SKM-1 treated with dmso at 0.1 percent for 144 hours (cell line): ENCODE measurements around the gene FOXN1.
"Not testable (repeated sequence)": the region's sequence is repeated elsewhere in the genome, so short reads cannot be mapped to it uniquely, and the experiment has no call there.

Source experiments
- DNase-seq: peaks from one replicate; lab custom pipeline; 2025; ENCODE audit not compliant: unreplicated experiment; lab: John Stamatoyannopoulos, UW

The FOXN1 gene

DNA sequence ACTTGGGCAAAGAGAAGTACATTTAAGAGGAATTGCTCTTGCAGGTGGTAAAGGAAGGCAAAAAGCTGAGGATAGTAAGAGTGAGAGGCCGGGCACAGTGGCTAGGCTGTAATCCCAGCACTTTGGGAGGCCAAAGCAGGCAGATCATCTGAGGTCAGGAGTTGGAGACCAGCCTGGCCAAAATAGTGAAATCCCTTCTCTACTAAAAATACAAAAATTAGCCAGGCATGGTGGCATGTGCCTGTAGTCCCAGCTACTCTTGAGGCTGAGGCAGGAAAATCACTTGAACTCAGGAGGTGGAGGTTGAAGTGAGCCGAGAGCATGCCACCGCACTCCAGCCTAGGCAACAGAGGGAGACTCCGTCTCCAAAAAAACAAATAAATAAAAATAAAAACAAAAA lies 16.1 kb downstream of the FOXN1 start:
- not testable (repeated sequence) for DNase-seq

DNA sequence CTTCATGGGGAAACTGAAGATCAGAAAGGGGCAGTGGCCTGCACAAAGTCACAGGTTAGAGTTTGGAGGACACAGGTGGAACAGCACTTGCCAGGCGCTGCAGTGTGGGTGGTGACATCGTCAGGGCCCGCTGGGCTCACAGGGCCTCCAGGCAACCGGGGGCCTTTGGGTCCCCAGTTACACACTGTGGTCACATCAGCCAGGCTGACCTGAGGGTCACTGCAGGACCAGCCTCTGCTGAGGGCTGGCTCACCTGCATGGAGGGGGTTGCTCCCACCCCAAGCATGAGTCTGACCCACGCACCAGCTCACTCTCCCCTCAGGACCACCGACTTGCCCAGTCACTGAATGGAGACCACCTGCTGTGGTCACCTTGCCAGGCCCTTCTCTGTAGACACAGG lies 17.0 kb downstream of the FOXN1 start:
- no peak for DNase-seq

DNA sequence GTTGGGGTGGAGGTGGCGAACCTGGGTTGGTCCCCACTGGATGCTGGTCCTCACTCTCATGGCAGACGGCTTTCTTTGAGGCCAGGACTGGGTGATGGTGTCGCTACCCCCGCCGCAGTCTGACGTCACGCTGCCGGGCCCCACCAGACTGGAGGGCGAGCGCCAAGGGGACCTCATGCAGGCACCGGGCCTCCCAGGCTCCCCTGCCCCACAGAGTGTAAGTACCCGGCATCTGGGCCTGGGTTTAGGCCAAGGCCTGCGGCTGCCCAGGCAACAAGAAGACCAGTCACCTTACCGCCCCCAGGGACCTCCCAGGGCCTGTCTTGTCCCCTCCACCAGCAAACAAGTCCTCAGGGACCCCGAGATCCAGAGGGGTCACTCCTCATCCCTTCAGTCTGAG lies 17.7 kb downstream of the FOXN1 start:
- DNase-seq = no peak

DNA sequence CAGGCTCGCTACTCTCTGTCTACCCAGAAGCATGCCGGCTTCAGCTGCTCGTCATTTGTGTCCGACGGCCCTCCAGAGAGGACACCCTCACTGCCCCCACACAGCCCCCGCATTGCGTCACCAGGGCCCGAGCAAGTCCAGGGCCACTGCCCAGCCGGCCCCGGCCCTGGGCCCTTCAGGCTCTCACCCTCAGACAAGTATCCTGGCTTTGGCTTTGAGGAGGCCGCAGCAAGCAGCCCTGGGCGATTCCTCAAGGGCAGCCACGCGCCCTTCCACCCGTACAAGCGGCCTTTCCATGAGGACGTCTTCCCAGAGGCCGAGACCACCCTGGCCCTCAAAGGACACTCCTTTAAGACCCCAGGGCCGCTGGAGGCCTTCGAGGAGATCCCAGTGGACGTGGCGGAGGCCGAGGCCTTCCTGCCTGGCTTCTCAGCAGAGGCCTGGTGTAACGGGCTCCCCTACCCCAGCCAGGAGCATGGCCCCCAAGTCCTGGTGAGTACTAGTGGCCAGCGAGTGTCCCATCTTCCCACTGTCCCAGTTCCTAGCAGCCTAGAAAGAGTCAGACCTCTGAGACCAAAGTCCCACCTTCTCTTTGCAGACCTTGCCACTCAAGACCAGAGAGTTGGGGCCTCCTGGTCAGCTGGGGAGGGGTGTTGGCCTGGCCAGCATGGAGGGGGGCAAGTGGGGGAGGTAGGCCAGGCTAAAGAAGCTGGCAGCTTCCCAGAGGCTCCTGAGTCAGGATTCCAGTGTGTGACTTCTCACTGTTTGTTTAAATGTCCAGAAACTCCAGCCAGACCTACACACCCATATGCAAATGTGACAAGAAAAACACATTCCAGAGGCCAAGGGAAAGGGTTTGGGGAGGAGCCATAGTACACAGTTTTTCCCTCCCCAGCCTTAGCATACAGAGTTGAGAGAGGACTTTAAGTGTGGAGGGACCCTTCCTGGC lies 18.6 kb downstream of the FOXN1 start:
- no peak for DNase-seq

DNA sequence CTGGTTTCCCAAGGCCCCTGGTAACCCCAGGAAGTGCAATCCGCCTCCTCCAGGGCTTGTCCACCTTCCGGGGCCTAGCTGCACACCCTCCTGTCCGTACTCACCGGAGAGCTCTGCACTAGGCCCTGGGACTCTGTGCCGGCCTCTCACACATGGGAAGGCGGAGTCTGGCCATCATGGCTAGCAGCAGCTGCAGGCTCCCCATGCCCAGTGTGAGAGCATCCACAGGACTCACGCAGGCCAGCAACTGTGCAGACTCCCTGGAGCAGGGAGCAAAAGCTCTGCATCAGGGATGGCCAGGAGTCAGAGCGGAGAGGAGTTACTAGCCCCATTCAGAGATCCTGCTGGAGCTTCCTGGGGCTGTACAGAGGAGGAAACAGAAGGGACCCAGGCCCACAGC lies 20.2 kb downstream of the FOXN1 start:
- DNase-seq = no peak

DNA sequence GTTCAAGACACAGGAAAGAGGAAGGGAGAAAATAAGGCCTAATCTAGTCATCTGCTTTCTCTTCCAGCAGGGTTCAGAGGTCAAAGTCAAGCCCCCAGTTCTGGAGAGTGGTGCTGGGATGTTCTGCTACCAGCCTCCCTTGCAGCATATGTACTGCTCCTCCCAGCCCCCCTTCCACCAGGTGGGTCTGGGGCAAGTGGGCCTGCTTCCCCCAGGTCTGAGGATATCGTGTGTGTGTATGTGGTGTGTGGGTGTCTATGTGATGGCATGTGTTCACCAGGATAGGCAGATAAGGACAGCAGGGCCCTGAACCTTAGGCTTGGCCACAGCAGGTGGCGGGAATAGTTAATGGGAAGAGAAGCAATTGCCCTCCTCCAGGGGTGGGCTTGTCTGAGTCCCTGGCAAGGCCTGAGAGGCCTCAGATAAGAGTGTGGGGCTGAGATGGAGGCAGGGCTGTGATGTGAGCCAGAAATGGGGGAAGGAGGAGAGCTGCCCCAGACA lies 21.1 kb downstream of the FOXN1 start:
- DNase-seq = no peak

DNA sequence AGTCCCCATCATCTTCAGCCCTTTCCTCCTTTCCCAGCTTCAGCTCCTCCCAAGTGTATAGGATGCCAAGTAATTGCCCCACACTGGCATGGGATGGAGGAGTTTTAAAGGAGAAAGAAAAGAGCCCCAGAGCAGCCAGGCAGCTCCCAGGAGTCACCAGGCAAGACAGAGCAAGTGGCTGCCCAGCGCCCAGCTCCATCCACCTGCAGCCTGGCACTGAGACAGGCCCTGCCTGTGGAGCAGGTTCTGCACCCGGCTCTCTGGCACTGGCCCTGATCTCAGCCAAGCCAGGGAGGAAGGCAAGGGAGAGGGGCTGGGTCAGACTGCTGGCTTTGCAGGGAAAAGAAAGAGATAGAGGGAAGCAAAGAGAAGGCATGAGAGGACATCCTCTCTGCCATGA lies 21.7 kb downstream of the FOXN1 start:
- DNase-seq = no peak

DNA sequence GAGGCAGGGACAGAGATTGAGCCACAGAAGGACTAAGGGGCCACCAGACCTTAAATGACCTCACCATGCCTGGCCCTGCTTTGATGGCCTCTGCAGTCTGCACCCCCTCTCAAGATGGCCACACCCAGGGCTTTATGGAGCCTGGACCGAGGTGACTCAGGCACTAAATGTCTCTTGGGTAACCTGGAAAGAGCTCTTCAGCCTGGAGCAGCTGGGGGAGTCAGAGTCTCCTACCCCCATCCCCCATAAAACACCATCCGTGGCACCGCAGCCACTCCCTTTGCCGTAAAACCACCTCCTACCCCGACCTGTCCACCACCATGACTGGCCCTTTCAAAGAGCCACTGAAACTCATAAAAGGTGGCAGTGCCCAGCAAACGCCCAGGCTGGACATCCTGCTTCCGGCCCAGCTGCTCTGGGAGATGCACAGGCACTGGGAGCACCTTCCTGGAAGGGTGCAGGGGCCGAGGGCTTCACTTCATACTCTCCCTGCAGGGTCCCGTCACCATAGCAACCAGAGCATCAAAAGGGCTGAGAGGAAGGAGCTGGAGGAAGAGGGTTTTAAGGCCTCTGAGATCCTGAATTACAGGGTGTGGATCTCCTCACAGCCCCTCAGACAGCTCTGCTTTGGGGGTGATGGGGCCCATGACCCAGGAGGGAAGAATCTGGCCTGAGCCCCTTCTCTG lies 22.3 kb downstream of the FOXN1 start:
- no peak for DNase-seq

DNA sequence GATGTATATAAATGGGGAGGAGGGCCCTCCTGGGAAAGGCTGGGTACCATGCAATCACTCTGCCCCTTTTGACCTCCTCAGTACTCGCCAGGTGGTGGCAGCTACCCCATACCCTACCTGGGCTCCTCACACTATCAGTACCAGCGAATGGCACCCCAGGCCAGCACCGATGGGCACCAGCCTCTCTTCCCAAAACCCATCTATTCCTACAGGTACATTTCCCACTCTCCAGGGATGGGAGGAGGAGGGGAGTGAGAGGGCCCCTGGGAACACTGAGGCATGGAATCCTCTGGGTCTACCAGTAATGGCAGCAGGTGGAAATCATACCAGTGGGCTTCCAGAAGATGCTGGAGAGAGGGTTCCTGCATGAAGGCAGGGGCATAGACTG lies 22.9 kb downstream of the FOXN1 start:
- DNase-seq = no peak

DNA sequence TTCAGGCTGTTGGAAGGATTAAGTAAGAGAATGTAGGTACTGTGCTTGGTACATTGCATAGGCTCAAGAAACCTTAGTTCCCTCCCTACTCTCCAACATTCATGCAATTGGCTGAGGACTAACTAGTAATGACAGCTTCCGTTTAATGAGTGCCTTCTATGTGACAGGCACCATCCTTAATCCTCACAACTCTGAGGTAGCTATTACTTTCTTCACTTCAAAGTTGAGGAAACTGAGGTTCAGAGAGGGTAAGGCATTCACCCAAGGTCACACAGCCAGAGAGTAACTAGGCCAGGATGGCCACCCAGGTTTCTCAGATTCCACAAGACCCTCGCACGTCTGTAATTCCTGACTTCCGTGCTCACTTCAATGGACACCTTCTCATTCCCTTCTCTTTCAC lies 24.1 kb downstream of the FOXN1 start:
- DNase-seq = no peak

DNA sequence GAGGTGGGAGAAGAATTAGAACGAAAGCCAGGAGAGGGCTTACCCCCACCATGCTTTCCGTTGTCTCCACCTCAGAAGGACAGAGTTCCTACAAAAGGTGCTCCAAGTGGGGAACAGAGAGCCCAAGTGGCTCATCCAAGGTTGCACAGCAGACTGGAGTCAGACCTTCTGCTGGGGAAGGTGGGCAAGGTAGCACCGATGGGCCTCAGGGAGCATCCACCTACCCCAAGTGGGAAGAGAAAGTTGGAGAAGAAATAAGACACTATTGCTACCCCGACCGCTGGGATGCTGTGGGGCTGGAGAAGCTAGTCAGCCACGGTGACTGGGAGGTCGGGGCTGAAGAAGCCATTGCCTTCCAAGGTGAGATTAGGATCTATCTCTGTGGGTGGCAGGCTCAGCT lies 24.8 kb downstream of the FOXN1 start:
- DNase-seq = no peak

DNA sequence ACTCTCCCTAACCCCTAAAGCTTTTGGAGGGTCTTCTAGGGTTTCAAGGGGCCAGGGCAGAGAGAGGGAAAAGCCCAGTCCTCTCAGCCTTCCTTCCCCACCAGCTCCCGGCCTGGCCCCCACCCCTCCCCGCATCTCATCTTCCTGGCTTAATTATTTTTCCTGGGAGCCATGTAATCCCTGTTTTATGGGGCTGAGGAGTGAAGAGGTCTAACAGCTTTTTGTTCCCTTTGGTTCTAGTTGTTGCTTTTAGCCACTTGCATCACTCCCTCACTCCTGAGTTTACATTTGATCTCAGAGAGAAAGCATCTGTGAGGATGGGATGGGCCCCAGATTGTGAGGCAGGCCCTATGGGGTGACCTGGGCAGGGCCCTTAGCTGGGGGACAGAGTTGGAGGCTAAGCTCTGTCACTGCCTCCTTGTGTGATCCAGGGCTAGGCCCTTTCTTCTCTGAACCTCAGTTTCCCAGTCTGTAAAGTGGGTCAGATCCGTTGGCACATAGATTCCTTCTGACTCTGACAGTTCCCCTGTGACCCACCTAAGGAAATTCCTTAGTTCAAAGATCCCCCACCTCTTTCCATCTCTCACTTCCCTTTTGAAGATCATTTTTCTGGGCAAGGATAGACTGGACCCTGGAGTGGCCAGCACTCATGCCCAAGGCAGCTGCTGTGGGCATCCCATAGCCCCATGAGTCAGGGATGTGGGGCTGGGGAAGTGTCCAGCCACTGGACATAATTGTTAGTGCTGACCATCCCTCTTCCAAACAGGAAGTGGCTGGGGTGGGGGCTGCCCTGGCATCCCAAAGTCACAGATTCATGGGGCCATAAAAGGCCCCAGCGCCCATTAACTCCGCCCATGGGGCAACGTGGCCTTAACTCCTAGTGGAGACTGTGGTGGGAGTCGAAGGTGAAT lies 26.2 kb downstream of the FOXN1 start:
- no peak for DNase-seq

DNA sequence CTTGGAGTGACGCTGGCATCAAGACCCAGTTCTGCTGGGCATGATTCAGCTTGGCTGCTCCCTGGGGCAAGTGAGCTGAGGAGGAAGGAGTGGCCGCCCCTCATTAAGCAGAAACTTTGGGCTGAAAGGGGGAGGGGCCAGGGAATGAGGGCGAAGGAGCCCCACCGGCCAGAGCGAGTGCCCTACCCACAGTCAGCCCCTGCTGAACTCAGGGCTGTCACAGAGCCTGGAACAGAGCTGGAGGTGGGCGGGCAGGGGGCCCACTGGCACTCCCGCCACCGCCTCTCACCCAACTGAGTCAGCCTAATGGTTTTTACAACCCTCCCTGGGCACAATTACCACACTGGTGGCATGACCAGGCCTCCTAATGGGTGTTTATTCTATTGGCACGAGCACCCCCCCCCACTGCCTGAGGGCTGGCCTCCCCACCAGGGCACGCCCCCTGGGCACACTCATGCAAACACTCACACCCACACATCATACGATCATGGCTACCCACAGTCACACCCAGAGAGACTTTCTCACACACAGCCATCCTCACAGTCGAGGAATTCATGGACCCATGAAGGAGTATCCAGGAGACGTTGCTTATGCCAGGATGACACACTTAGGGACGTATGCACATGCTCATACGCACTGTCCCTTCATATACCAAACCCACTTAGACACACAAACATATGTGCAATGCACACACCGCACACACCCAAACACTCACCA lies 27.1 kb downstream of the FOXN1 start:
- no peak for DNase-seq

DNA sequence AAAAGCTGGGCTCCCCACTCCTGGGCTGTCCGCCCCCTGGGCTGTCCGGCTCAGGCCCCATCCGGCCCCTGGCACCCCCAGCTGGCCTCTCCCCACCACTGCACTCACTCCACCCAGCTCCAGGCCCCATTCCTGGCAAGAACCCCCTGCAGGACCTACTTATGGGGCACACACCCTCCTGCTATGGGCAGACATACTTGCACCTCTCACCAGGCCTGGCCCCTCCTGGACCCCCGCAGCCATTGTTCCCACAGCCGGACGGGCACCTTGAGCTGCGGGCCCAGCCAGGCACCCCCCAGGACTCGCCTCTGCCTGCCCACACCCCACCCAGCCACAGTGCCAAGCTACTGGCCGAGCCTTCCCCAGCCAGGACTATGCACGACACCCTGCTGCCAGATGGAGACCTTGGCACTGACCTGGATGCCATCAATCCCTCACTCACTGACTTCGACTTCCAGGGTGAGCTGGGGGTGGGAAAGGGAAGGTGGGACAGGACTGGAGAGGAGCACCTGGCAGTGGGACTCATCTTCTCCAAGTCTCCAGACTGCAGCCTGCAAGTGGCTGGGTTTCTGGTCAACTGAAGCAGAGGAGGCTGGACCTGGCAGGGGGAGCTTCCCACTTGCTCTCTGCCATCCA lies 28.7 kb downstream of the FOXN1 start:
- DNase-seq = no peak

DNA sequence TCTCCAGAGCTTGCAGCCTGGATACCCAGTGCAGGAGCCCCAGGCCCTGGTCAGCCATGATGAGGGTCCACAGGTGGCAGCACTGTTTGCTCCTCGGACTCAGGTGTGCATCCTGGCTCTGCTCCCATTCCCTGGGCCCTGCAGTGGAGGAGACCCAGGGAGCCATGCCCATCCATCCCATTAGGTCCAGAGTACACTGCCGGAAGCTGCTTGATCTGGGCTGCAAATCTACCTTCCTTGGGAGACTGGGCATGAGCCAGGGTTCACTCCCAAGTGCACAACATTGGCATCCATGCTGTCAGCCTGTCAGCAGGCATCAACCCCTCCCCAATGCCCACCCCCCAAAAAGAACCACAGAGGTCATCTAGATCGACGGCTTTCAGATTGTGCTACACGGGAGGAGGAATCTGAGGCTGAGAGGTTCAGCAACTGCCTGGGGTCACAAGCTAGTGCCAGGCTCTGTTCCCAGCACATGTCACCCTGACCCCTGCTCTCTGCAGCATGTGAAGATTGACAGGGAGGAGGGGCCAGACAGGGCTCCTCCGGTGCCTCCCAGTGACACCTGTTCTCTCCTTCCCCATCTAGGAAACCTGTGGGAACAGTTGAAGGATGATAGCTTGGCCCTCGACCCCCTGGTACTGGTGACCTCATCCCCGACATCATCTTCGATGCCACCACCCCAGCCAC lies 30.5 kb downstream of the FOXN1 start:
- DNase-seq = no peak

DNA sequence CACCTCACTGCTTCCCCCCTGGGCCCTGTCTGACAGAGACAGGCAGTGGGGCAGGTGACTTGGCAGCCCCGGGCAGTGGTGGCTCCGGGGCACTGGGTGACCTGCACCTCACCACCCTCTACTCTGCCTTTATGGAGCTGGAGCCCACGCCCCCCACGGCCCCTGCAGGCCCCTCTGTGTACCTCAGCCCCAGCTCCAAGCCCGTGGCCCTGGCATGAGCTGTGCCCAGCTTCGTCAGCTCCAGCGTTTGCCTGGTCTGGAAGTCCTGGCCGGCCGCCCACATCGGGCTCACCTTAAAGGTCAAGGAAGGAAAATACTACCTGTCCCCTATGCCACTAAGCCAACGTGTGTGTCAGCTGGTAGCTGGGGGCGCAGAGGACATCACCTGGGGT lies 31.1 kb downstream of the FOXN1 start:
- no peak for DNase-seq

DNA sequence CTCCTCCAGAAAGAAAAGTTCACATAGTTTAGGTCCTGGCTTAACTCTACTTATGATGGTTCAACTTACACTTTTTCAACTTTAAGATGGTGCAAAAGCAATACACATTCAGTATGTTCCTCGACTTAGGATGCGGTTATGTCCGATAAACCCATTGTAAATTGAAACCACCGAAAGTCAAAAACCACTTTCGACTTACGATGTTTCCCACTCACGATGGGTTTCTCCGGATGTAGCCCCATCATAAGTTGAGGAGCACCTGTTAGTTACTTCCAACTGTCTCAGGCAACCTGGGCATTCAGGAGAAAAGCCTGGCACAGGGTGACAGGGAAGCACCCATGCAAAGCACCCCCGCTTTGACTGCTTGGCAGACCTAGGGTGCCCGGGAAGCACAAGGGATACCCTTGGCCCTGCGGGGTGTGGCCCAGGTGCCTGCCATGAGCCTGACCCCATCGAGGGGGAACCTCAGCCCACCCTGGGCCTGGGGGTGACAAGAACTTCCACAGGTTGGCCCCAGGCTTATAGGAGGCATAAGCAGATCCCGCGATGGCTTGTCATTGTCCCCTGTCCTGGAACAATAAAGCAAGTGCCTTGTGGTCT lies 32.2 kb downstream of the FOXN1 start:
- no peak for DNase-seq

DNA sequence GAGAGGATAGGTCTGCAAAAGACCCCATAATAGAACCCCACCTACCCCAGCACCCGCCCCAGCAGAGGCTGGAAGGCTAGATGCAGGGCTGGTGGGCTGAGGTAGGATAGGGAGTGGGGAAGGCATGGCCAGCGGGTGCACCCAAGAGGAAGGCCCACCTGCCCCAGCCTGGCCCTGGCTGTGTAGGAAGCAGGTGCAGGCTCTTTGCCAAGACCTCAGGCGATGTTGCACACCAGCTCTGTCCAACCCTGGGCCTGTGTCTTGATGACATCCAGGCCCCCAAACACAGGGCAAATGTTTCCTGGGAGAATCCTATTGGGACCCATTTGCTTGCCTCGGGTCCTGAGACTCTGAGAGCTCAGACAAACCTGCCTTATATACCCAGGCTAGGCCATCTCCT lies 34.1 kb downstream of the FOXN1 start:
- no peak for DNase-seq

DNA sequence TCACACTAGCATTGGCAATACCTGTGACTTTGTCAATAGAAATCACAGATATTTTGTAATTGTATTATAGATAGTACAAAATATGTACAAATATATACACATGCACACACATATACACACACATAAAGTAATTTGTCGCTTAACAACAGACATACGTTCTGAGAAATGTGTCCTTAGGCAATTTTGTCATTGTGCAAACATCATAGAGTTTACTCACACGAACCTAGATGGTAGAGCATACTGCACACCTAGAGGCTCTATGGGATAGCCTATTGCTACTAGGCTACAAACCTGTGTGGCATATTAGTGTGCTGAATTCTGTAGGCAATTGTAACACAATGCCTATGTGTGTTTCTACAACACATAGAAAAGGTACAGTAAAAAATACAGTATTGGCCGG lies 35.3 kb downstream of the FOXN1 start:
- DNase-seq = no peak
